Measurements from ENCODE around the gene TDG.
A peak's percentile ranks its signal among the peaks of the same experiment; 100 is the strongest.

The TDG gene

GRCh38 chr12:103965590-103966504, at the start of gene TDG:
TSS of gene TDG (plus strand) at chr12:103965872. CDS start at chr12:103966038, 166 bp downstream.
- DNase-seq: peak; percentile 100

- DNase-seq: no peak
Measured at GRCh38 chr12:103917873-103918272, 47.8 kb upstream of the TDG start.

GRCh38 chr12:103924761-103925641, 40.7 kb upstream of the TDG start:
- DNase-seq: peak; percentile 87

- DNase-seq: no peak
Measured at GRCh38 chr12:103928682-103929045, 37.0 kb upstream of the TDG start.

- DNase-seq: peak; percentile 94
Measured at GRCh38 chr12:103929046-103929783, 36.5 kb upstream of the TDG start.

- no peak for DNase-seq
Measured at GRCh38 chr12:103929784-103930033, 36.0 kb upstream of the TDG start.

GRCh38 chr12:103930034-103930786, 35.5 kb upstream of the TDG start, which contains the start of gene HSP90B1:
TSS of gene HSP90B1 (plus strand) at chr12:103930410. CDS start at chr12:103930516, 106 bp downstream.
- peak; percentile 100 for DNase-seq

- DNase-seq: peak; percentile 57
Measured at GRCh38 chr12:103930787-103931735, 34.6 kb upstream of the TDG start.

- no peak for DNase-seq
Measured at GRCh38 chr12:103933237-103933636, 32.4 kb upstream of the TDG start.

- DNase-seq: no peak
Measured at GRCh38 chr12:103936679-103937078, 29.0 kb upstream of the TDG start.

- no peak for DNase-seq
Measured at GRCh38 chr12:103944964-103945363, 20.7 kb upstream of the TDG start.

GRCh38 chr12:103947871-103948555, 17.7 kb upstream of the TDG start:
- DNase-seq: no peak

GRCh38 chr12:103948746-103949406, 16.8 kb upstream of the TDG start:
- no peak for DNase-seq

GRCh38 chr12:103952497-103952896, 13.2 kb upstream of the TDG start:
- DNase-seq: no peak

GRCh38 chr12:103955811-103956508, 9.7 kb upstream of the TDG start:
- peak; percentile 60 for DNase-seq

GRCh38 chr12:103956509-103957027, 9.1 kb upstream of the TDG start:
- no peak for DNase-seq

GRCh38 chr12:103957865-103958388, 7.7 kb upstream of the TDG start:
- no peak for DNase-seq

- no peak for DNase-seq
Measured at GRCh38 chr12:103958621-103959020, 7.1 kb upstream of the TDG start.

Measured in islet precursor cell (in vitro differentiated cells).